Kidney capillary endothelial cell (primary cell): Measurements from ENCODE around the gene PKN1.
"Not testable (repeated sequence)": the region's sequence is repeated elsewhere in the genome, so short reads cannot be mapped to it uniquely, and the experiment has no call there.

Experiments
- DNase-seq: peaks from one replicate; pipeline ENCODE4 v3.0.0-alpha.2; 2018; ENCODE audit warnings: low spot score

PKN1 gene

GRCh38 chr19:14430712-14431111 lies 2.4 kb upstream of the PKN1 start:
- DNase-seq: no peak

DNA sequence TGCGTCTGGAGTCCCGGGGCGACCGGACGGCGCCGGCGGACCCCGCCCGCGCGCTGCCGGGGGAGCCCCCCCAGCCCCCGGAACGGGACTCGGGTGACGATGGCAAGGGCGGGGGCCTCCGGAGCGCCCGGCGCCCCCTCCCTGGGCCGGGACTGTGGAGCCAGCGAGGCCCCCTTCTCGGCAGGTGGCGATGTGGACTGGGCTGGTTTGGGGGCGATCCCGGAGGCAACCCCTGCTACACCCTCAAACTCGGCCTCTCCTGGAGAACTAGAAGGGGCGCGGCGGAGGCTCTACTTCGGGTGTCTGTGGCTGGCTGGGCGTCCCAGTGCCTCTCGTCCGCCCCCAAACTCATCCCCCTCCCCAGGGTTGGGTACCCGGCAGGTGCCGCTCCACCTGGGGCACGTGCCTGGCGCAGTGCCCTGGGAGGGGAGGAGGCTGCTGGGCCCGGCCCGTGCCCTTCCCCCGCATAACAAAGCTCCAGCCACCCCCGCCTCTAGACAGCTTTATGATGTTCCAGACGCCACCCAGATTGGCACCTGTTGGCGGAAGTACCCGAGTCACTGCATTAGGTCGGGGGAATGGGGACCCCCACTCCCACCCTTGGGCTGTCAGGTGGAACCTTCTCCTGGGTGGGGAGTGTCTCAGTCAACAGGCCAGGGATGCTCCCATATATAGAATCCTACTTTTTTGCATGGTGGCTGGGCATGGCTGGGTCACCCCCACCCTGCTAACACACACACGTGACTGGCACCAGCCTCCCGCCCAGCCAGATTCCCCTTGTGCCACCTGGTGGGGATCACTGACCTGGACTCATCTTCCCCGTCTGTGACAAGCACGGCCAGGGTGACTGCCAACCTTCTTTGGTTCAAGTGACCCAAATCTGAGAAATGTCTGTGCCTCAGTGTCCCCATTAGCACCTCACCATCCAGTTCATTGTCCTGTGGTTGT lies 722 bp downstream of the PKN1 start:
- no peak for DNase-seq

DNA sequence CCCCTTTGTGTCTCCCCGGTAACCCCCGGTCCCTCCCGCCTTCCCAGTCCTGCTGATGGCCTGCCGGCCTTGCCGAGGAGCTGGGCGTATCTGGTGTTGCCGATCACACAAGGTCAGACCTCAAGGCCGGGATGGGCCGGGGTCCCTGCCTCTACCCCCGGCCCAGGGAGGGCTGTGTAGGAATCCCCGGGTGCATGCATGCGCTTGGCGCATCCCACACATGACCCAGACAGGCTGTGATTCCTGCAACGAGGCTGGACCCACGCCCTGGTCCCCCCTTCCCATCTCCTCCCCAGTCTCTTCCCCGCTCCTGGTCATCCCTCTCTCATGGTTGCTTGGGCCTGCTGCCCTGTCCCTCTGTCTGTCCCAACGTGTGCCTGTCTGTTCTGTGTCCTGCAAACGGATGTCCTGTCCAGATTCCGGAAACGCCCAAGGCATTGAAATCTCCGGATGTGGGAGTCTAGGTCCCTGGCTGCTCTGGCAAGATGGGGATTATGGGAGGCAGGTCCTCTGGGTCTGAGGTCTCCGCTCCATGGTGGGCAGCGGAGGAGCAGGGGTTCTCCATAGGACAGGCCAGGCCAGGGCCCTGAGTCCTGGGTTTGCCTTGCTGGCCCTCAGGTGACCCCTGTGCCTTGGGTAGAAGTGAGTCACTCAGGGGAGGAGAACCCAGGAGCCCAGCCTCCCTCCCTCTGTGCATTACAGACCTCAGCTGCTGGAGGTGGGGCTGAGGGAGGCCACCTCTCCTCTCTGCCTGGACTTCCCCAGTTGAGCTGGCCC lies 1.6 kb downstream of the PKN1 start:
- DNase-seq: peak; percentile 91

- DNase-seq: no peak
These were observed 2.4 kb downstream of the PKN1 start for GRCh38 chr19:14435320-14436050.

- DNase-seq: no peak
These were observed 4.6 kb downstream of the PKN1 start for GRCh38 chr19:14437578-14438140.

DNA sequence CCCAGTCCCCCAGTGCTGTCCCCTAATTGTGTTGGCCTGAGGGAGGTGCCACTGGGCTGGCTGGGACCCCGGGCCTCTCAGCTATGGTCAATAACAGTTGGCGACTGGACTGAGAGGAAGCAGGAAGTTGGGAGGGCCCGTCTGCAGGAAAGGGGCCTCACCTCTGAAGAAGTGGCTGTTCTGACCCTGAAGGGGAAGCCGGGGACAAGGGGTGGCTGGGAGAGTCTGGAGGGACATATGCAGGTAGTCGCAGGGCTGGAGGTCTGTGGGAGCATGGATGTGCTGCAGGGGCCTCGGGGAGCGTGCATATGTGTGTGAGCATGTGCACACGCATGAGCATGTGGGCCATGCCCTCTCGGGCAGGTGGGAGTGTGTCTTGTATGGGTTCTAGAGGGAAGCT lies 5.9 kb downstream of the PKN1 start:
- DNase-seq: no peak

DNA sequence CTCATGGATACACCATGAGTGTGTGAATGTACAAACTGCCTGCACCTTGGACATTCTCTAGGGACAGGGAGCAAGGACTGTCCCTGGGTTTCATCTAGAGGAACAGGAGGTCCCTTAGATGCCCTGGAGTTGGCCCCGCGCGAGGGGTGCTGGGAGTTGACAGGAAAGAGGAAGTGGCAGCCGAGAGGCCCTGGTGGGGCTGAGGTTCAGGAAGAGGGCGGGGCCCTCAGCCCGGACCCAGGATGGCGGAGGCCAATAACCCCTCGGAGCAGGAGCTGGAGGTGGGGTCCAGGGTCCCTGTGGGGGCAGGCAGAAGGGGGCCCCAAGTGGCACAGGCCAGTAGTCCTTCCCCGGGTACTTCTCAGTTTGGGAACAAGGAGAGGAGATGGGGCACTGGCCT lies 6.9 kb downstream of the PKN1 start:
- DNase-seq: no peak

DNA sequence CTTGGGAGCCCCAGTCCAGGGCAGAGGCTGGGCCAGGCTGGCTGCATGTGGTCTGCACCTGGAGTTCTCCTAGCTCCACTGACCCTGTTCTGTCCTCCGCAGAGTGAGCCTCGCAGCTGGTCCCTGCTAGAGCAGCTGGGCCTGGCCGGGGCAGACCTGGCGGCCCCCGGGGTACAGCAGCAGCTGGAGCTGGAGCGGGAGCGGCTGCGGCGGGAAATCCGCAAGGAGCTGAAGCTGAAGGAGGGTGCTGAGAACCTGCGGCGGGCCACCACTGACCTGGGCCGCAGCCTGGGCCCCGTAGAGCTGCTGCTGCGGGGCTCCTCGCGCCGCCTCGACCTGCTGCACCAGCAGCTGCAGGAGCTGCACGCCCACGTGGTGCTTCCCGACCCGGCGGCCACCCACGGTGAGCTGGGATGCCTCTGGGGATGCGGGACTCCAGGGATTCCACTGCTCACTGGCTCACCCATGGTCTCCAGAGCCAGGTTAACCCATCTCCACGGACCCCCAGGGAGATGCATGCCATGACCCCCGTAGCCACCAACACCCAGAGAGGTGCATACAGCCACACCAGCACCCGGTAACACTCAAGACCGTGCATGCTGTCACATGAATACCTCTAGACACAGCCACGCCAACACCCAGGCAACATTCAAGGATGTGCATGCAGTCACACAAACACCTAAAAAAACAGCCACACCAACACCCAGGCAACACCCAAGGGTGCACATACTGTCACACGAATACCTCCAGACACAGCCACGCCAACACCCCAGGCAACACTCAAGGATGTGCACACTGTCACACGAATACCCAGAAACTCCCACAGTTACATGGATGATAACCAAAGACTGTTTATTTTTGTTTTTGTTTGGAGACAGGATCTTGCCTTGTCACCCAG lies 8.2 kb downstream of the PKN1 start:
- DNase-seq: no peak

- no peak for DNase-seq
These were observed 10.0 kb downstream of the PKN1 start for GRCh38 chr19:14442891-14443631.

DNA sequence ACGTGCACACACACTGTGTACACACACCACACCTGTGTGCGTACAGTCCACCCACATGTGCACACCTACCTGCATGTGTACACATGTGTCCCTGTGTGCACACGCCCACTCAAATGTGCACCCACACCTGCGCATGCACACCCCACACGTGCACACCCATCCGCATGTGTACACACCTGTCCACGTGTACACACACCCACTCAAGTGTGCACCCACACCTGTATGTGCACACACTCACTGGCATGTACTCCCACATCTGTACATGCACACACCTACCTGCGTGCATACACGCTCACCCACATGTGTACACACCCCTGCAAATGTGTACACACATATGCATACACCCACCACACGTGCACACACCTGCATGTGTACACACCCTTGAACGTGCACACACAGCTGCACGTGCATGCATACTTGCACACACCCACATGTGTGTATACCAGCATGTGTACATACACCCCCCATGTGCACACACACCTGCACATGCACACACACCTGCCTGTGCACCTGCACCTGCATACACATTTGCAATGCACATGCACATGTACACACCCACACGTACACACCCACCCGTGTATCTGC lies 10.6 kb downstream of the PKN1 start:
- DNase-seq: no peak

GRCh38 chr19:14446336-14447036 lies 13.4 kb downstream of the PKN1 start:
- no peak for DNase-seq

- no peak for DNase-seq
These were observed 16.2 kb downstream of the PKN1 start for GRCh38 chr19:14449321-14449720.

GRCh38 chr19:14450168-14450874 lies 17.2 kb downstream of the PKN1 start:
- peak; percentile 66 for DNase-seq

- DNase-seq: no peak
These were observed 17.8 kb downstream of the PKN1 start for GRCh38 chr19:14450876-14451275.

GRCh38 chr19:14452303-14452702 lies 19.2 kb downstream of the PKN1 start:
- not testable (repeated sequence) for DNase-seq

DNA sequence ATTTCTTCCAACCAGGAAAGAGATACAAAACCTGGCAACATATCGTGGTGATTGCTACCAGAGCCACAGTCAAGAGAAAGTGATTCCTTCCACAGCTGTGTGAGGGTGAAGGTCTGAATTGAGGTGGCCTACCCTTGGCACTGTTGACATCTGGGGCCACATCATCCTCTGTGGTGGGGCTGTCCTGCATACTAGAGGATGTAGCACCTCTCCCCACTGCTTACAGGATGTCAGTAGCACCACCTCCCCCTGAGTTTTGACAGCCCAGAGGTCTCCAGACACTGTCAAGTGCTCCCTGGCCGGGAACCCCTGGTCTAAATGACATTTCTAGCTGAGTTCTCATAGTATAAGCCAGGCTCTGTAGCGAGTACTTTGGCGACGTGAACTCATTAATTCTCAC lies 26.6 kb downstream of the PKN1 start:
- DNase-seq: no peak

DNA sequence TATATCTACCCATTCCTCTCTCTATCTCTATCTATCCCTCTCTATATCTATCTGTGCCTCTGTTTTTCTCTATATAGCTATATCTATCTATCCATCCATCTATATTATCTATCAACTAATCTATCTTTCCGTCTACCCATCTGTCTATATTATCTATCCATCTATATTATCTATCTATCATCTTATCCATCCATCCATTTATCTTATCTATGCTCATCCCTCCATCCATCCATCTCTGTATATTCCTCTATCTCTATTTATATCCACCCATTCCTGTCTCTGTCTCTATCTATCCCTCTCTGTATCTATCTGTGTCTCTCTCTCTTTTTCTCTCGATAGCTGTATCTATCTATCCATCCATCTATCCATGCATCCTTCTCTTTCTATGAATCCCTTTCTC lies 27.8 kb downstream of the PKN1 start:
- DNase-seq: no peak

- DNase-seq: not testable (repeated sequence)
These were observed 29.3 kb downstream of the PKN1 start for GRCh38 chr19:14462401-14462800.

- DNase-seq: no peak
These were observed 30.6 kb downstream of the PKN1 start for GRCh38 chr19:14463747-14464146.
